GM19023 (cell line): ENCODE results near the gene CACNG7.
"Not testable (repeated sequence)": the region's sequence is repeated elsewhere in the genome, so short reads cannot be mapped to it uniquely, and the experiment has no call there.

ENCODE experiments used
- ATAC-seq: cut with Tn5 transposase; IDR thresholded peaks from one replicate; pipeline ENCODE4 v1.9.1; 2021; ENCODE audit warnings: mild to moderate bottlenecking, moderate library complexity; ENCODE audit not compliant: unreplicated experiment

The CACNG7 gene

GRCh38 chr19:53947624-53948023 is 38.5 kb downstream of the CACNG7 start:
- ATAC-seq: no peak

GRCh38 chr19:53948611-53949010 is 39.5 kb downstream of the CACNG7 start:
- not testable (repeated sequence) for ATAC-seq

- ATAC-seq: no peak
Observed at GRCh38 chr19:53951436-53951835, 42.4 kb downstream of the CACNG7 start.

- no peak for ATAC-seq
Observed at GRCh38 chr19:53951947-53952346, 42.9 kb downstream of the CACNG7 start.

- no peak for ATAC-seq
Observed at GRCh38 chr19:53953383-53953782, 44.3 kb downstream of the CACNG7 start.

GRCh38 chr19:53957448-53958167 is 48.5 kb downstream of the CACNG7 start:
- no peak for ATAC-seq

GRCh38 chr19:53958168-53958571 is 49.1 kb downstream of the CACNG7 start:
- ATAC-seq: no peak

- no peak for ATAC-seq
Observed at GRCh38 chr19:53958823-53959757, 50.0 kb downstream of the CACNG7 start.

- no peak for ATAC-seq
Observed at GRCh38 chr19:53960187-53960586, 51.1 kb downstream of the CACNG7 start.

- ATAC-seq: no peak
Observed at GRCh38 chr19:53960886-53961285, 51.8 kb downstream of the CACNG7 start.

GRCh38 chr19:53961523-53962356 is 52.7 kb downstream of the CACNG7 start:
- ATAC-seq: no peak

- ATAC-seq: no peak
Observed at GRCh38 chr19:53962887-53963431, 53.9 kb downstream of the CACNG7 start, which contains the start of gene CACNG8. Gene CACNG8, plus strand, starts transcription at chr19:53962937.

- no peak for ATAC-seq
Observed at GRCh38 chr19:53965091-53965490, 56.0 kb downstream of the CACNG7 start.

GRCh38 chr19:53966931-53967330 is 57.9 kb downstream of the CACNG7 start:
- ATAC-seq: no peak

- ATAC-seq: no peak
Observed at GRCh38 chr19:53969366-53969765, 60.3 kb downstream of the CACNG7 start.

GRCh38 chr19:53971673-53972072 is 62.6 kb downstream of the CACNG7 start:
- no peak for ATAC-seq

GRCh38 chr19:53977429-53977990 is 68.4 kb downstream of the CACNG7 start:
- no peak for ATAC-seq

- ATAC-seq: no peak
Observed at GRCh38 chr19:53977991-53978731, 69.1 kb downstream of the CACNG7 start.

- ATAC-seq: no peak
Observed at GRCh38 chr19:53978975-53979801, 70.1 kb downstream of the CACNG7 start.
